Fibroblast of villous mesenchyme (primary cell): Measurements from ENCODE around the gene COP1. TPM values are rescaled to one million over a fixed set of nuclear protein-coding genes. Genes with fewer than 3 reads are reported as not detected.
"Not testable (repeated sequence)": the region's sequence is repeated elsewhere in the genome, so short reads cannot be mapped to it uniquely, and the experiment has no call there.

Experiments used
- DNase-seq: peaks from one replicate; pipeline ENCODE4 v3.0.0-alpha.2; 2010; ENCODE audit warnings: low read depth
- H3K4me3 ChIP-seq: 2 replicates; pipeline ENCODE4 v1.5.1; 2011; ENCODE audit warnings: low read depth, mild to moderate bottlenecking, low read length
- total RNA-seq: library from RNA; depleted of rRNA; stranded (reverse); fragments of >200 nt; gene quantifications from 2 replicates; pipeline ENCODE4 v1.2.3, GENCODE V29; 2012
- TF ChIP-seq, protein P1 (sequence below): IDR thresholded peaks from 2 replicates; pipeline ENCODE4 v1.5.1; 2012; ENCODE audit warnings: low read depth, mild to moderate bottlenecking, low read length; ENCODE audit not compliant: insufficient read depth

Gene COP1
- total RNA-seq, 1 donor, result 66.9 TPM

- TF ChIP-seq, protein P1, sequence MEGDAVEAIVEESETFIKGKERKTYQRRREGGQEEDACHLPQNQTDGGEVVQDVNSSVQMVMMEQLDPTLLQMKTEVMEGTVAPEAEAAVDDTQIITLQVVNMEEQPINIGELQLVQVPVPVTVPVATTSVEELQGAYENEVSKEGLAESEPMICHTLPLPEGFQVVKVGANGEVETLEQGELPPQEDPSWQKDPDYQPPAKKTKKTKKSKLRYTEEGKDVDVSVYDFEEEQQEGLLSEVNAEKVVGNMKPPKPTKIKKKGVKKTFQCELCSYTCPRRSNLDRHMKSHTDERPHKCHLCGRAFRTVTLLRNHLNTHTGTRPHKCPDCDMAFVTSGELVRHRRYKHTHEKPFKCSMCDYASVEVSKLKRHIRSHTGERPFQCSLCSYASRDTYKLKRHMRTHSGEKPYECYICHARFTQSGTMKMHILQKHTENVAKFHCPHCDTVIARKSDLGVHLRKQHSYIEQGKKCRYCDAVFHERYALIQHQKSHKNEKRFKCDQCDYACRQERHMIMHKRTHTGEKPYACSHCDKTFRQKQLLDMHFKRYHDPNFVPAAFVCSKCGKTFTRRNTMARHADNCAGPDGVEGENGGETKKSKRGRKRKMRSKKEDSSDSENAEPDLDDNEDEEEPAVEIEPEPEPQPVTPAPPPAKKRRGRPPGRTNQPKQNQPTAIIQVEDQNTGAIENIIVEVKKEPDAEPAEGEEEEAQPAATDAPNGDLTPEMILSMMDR, result no peak
- DNase-seq, result no peak
- H3K4me3 ChIP-seq, result no peak overlapping the region
Measured at GRCh38 chr1:176211396-176212165, 4.5 kb upstream of the COP1 start.

DNA sequence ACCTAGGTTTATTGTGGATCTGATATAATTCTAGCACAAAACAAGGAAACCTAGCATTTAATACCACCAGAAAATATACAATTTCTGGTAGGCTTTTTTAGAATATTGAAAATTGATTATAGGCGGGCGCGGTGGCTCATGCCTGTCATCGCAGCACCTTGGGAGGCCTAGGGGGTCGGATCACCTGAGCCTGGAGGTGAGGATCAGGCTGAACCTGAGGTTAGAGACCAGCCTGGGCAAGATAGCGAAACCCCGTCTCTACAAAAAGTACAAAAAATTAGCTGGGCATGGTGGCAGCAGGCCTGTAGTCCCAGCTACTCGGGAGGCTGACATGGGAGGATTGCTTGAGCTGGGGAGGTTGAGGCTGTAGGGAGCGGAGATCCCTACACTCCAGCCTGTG, 948 bp upstream of the COP1 start:
- DNase-seq, result no peak
- H3K4me3 ChIP-seq, result peak overlapping the region; percentile 84
- TF ChIP-seq, protein P1, result no peak

GRCh38 chr1:176206006-176206960, 803 bp downstream of the COP1 start:
- TF ChIP-seq, protein P1, result no peak
- peak overlapping the region; percentile 84 for H3K4me3 ChIP-seq
- DNase-seq, result peak; percentile 47

DNA sequence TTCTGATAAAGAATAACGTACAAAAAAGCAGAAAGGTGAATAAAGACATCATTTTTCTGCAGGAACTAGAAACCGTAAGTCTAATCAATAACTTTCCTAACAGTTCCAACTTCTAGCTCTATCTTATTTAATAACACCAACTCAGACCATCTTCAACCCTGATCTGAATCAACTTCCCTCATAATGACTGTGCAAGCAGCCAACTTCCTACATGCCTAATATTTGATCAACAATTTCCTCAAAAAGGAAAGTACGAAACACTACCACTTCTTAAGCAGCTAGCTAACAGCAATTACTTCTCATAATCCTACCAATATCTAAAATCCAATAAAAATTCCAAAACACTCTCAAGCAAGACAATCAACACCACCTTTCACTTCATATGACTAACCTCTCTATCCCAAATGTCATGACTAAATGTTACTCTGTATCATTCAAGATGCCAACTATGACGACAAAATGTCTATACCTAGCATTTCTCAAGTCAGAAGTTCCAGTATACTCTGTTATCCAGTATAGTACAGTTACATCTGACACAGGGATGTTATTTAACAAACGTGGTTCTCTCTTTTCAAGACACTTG, 1.7 kb downstream of the COP1 start:
- TF ChIP-seq, protein P1, result no peak
- peak; percentile 22 for DNase-seq
- H3K4me3 ChIP-seq, result peak overlapping the region; percentile 84

DNA sequence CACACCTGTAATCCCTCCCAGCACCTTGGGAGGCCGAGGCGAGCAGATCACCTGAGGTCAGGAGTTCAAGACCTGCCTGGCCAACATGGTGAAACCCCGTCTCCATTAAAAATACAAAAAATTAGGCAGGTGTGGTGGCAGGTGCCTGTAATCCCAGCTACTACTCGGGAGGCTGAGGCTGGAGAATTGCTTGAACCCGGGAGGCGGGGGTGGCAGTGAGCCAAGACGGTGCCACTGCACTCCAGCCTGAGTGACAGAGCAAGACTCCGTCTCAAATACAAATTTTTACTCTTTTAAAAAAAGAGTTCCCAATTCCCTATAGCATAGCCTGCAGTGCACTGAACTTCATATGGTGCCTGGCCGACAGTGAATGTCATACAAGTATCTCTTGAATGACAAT, 2.4 kb downstream of the COP1 start:
- H3K4me3 ChIP-seq, result peak overlapping the region; percentile 84
- not testable (repeated sequence) for DNase-seq

DNA sequence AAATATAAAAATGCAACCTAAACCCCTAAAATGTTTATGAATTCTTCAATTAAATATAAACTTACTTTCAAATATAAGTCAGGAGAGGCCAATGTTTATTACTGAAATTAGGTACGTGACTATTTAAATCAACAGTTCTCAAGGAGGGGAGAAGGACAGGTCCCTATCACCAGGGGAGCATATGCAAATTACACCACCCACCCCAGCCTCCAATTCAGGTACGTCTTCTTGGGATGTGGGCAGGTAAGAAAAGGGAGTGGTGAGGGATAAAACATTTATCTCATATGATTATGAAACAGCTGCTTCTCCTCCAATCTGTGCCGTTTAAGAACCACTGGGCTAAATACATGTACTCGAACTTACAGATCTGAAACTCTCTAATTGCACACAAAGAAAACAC, 3.4 kb downstream of the COP1 start:
- TF ChIP-seq, protein P1, result no peak
- DNase-seq, result no peak
- H3K4me3 ChIP-seq, result no peak overlapping the region

GRCh38 chr1:176201568-176201967, 5.5 kb downstream of the COP1 start:
- H3K4me3 ChIP-seq, result no peak overlapping the region
- DNase-seq, result no peak
- TF ChIP-seq, protein P1, result no peak
